ENCODE measurements around the gene DRICH1.
"Not testable (repeated sequence)": the region's sequence is repeated elsewhere in the genome, so short reads cannot be mapped to it uniquely, and the experiment has no call there.

The DRICH1 gene

GRCh38 chr22:23638611-23639010 is 6.5 kb upstream of the DRICH1 start:
- no peaks in the 10 kb centered on the region for H3K4me1 ChIP-seq (ENCODE audit: control insufficient read depth, low read depth, low read length)
- no peaks in the 10 kb centered on the region for H3K36me3 ChIP-seq (ENCODE audit: control insufficient read depth, low read depth, low read length)
- H3K27me3 ChIP-seq (ENCODE audit: control insufficient read depth, insufficient read depth, low read length) = no peaks in the 10 kb centered on the region
- H3K9me3 ChIP-seq (ENCODE audit: control insufficient read depth, low read depth, low read length) = no peaks in the 10 kb centered on the region
- H3K27ac ChIP-seq (ENCODE audit: low read length) = no peak overlapping the region
- no peak overlapping the region for H3K4me3 ChIP-seq (ENCODE audit: low read length)
- no peak overlapping the region for H3K9ac ChIP-seq (ENCODE audit: low read length)

- H3K9me3 ChIP-seq (ENCODE audit: control insufficient read depth, low read depth, low read length) = not testable (repeated sequence)
Observed at GRCh38 chr22:23635291-23635690, 3.2 kb upstream of the DRICH1 start.

GRCh38 chr22:23628056-23628743 is 3.9 kb downstream of the DRICH1 start:
- not testable (repeated sequence) for H3K27me3 ChIP-seq (ENCODE audit: control insufficient read depth, insufficient read depth, low read length); H3K4me3 ChIP-seq (ENCODE audit: low read length); H3K4me1 ChIP-seq (ENCODE audit: control insufficient read depth, low read depth, low read length); H3K27ac ChIP-seq (ENCODE audit: low read length); H3K9ac ChIP-seq (ENCODE audit: low read length); H3K9me3 ChIP-seq (ENCODE audit: control insufficient read depth, low read depth, low read length); H3K36me3 ChIP-seq (ENCODE audit: control insufficient read depth, low read depth, low read length)

More at GRCh38 chr22:23635291-23635690, 3.2 kb upstream of the DRICH1 start:
- not testable (repeated sequence) for H3K27me3 ChIP-seq (ENCODE audit: control insufficient read depth, insufficient read depth, low read length); H3K27ac ChIP-seq (ENCODE audit: low read length); H3K4me1 ChIP-seq (ENCODE audit: control insufficient read depth, low read depth, low read length); H3K9ac ChIP-seq (ENCODE audit: low read length); H3K4me3 ChIP-seq (ENCODE audit: low read length); H3K36me3 ChIP-seq (ENCODE audit: control insufficient read depth, low read depth, low read length)

GRCh38 chr22:23627401-23628055 is 4.6 kb downstream of the DRICH1 start:
- H3K4me3 ChIP-seq (ENCODE audit: low read length); H3K9me3 ChIP-seq (ENCODE audit: control insufficient read depth, low read depth, low read length); H3K36me3 ChIP-seq (ENCODE audit: control insufficient read depth, low read depth, low read length); H3K27ac ChIP-seq (ENCODE audit: low read length); H3K27me3 ChIP-seq (ENCODE audit: control insufficient read depth, insufficient read depth, low read length); H3K9ac ChIP-seq (ENCODE audit: low read length); H3K4me1 ChIP-seq (ENCODE audit: control insufficient read depth, low read depth, low read length): not testable (repeated sequence)

- H3K27ac ChIP-seq (ENCODE audit: low read length) = no peak overlapping the region
- H3K4me3 ChIP-seq (ENCODE audit: low read length) = no peak overlapping the region
- no peaks in the 10 kb centered on the region for H3K9me3 ChIP-seq (ENCODE audit: control insufficient read depth, low read depth, low read length)
- H3K9ac ChIP-seq (ENCODE audit: low read length) = no peak overlapping the region
- H3K27me3 ChIP-seq (ENCODE audit: control insufficient read depth, insufficient read depth, low read length) = no peaks in the 10 kb centered on the region
- no peaks in the 10 kb centered on the region for H3K4me1 ChIP-seq (ENCODE audit: control insufficient read depth, low read depth, low read length)
- no peaks in the 10 kb centered on the region for H3K36me3 ChIP-seq (ENCODE audit: control insufficient read depth, low read depth, low read length)
Observed at GRCh38 chr22:23626286-23626975, 5.7 kb downstream of the DRICH1 start.

DNA sequence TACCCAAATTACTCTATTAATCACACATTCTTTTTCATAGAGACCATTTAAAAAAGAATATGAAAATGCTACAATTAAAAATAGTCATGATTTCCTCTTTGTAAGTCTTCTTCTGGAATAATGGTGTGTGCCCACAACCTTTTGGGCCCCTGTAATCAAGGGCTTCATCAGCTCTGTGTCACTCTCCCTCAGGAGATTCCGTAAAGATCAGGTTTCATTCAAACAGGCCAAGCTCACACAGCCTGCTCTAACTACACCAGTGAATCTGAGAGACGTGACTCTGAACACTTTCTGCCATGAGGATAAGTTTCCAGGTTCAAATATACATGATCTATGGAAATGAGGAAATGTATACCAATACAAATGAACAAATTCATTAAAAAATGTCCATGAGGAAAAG is 9.5 kb downstream of the DRICH1 start:
- Histone ChIP-seq H3K27me3 (ENCODE audit: control insufficient read depth, insufficient read depth, low read length) (no peaks in the 10 kb centered on the region), H3K4me1 (ENCODE audit: control insufficient read depth, low read depth, low read length) (no peaks in the 10 kb centered on the region), H3K9me3 (ENCODE audit: control insufficient read depth, low read depth, low read length) (no peaks in the 10 kb centered on the region)

DNA sequence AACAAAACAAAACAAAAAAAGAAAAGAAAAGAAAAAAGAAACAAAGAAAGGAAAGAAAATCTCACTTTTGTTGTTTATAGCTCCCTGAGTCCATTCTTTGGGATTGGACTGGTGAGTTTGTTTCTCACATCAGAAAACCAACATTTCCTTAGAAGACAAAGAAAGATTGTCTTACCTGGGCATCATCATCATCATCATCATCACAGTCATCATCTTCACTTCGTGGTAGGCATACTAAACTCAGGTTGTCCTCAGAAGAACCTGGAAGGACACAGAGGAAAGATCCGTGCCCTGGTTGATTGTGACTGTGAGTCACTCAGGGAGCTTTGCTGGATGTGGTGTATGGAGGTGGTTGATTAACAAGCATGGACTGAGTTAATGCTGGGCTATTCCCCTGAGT is 10.2 kb downstream of the DRICH1 start:
- not testable (repeated sequence) for H3K9me3 ChIP-seq (ENCODE audit: control insufficient read depth, low read depth, low read length); H3K27me3 ChIP-seq (ENCODE audit: control insufficient read depth, insufficient read depth, low read length); H3K4me3 ChIP-seq (ENCODE audit: low read length); H3K4me1 ChIP-seq (ENCODE audit: control insufficient read depth, low read depth, low read length); H3K9ac ChIP-seq (ENCODE audit: low read length); H3K27ac ChIP-seq (ENCODE audit: low read length); H3K36me3 ChIP-seq (ENCODE audit: control insufficient read depth, low read depth, low read length)

More for the DNA sequence above, 9.5 kb downstream of the DRICH1 start:
- H3K4me3 ChIP-seq (ENCODE audit: low read length) = no peak overlapping the region
- no peaks in the 10 kb centered on the region for H3K36me3 ChIP-seq (ENCODE audit: control insufficient read depth, low read depth, low read length)
- no peak overlapping the region for H3K9ac ChIP-seq (ENCODE audit: low read length)
- no peak overlapping the region for H3K27ac ChIP-seq (ENCODE audit: low read length)

DNA sequence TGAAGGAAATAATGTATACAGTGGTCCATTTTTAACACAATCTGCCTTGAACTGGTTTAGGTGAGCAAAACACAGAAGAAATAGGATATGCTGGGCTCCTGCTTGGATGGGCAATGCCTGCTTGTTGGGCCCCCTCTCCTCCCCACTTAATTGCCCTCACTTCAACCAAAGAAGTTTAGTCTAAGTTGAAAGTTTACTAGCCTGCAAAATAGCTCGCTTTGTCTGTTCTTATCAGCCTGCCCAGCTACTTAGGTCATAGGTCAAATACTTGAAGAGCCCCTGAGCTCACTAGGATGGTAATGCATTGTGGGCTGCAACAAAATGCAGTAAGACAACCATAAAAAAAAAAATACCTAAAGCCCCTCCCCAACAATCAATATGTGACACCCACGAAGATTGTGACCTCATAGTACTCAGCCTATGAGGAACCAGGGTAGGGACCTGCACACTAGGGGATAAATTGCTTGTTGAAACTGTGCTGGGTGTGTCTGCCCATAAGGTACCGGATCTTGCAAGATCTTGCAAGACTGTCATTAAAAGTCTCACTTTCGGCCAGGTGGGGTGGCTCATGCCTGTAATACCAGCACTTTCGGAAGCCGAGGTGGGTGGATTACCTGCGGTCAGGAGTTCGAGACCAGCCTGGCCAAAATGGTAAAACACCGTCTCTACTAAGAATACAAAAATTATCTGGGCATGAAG is 10.9 kb downstream of the DRICH1 start:
- Histone ChIP-seq H3K9ac (ENCODE audit: low read length) (no peak overlapping the region), H3K27ac (ENCODE audit: low read length) (no peak overlapping the region), H3K36me3 (ENCODE audit: control insufficient read depth, low read depth, low read length) (no peaks in the 10 kb centered on the region), H3K9me3 (ENCODE audit: control insufficient read depth, low read depth, low read length) (no peaks in the 10 kb centered on the region), H3K4me3 (ENCODE audit: low read length) (no peak overlapping the region), H3K27me3 (ENCODE audit: control insufficient read depth, insufficient read depth, low read length) (peaks cover 1% of the 10 kb centered on the region), H3K4me1 (ENCODE audit: control insufficient read depth, low read depth, low read length) (no peaks in the 10 kb centered on the region)

DNA sequence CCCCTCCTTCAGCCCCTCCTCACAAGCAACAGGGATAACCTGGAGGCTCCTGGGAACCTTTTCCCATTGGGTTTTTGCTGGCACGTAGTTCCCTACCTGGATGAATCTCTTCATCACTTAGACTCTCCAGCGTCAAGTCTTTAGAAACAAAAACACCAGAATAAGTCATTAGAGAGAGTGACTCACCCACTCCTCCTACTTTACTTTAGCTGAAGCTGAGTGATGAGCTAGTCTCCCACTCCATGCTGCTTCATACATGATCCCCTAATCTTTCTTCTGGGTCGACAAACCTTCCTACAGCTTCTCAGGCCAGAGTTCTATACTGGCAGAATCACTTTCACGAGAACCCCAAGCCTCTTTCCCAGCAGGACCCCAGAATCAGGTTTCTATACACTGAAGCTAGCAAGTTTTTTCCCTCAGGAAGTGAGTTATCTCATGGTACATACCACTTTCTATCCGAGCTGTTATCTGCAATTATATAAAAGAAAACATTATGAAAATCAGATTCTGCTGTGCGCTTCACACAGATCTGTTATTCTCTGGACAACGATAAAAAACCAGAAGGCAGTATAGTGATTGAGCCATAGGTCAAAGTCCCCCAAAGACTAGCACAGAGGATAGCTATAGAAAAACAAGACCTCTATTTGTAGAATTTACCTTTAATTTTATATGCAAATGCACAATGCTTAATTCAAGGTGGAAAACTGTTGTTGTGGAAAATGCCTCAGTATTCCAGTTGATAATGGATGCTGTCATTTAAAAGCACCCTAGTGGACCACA is 18.7 kb downstream of the DRICH1 start:
- Histone ChIP-seq H3K27me3 (ENCODE audit: control insufficient read depth, insufficient read depth, low read length) (peaks cover 5% of the 10 kb centered on the region), H3K4me3 (ENCODE audit: low read length) (no peak overlapping the region), H3K27ac (ENCODE audit: low read length) (no peak overlapping the region)

GRCh38 chr22:23609983-23610781 is 21.9 kb downstream of the DRICH1 start:
- H3K27ac ChIP-seq (ENCODE audit: low read length) = no peak overlapping the region
- H3K4me3 ChIP-seq (ENCODE audit: low read length) = no peak overlapping the region
- no peaks in the 10 kb centered on the region for H3K36me3 ChIP-seq (ENCODE audit: control insufficient read depth, low read depth, low read length)
- H3K9ac ChIP-seq (ENCODE audit: low read length) = no peak overlapping the region
- no peaks in the 10 kb centered on the region for H3K27me3 ChIP-seq (ENCODE audit: control insufficient read depth, insufficient read depth, low read length)
- no peaks in the 10 kb centered on the region for H3K4me1 ChIP-seq (ENCODE audit: control insufficient read depth, low read depth, low read length)
- H3K9me3 ChIP-seq (ENCODE audit: control insufficient read depth, low read depth, low read length) = no peaks in the 10 kb centered on the region

More for the DNA sequence above, 18.7 kb downstream of the DRICH1 start:
- Histone ChIP-seq H3K4me1 (ENCODE audit: control insufficient read depth, low read depth, low read length) (no peaks in the 10 kb centered on the region), H3K36me3 (ENCODE audit: control insufficient read depth, low read depth, low read length) (no peaks in the 10 kb centered on the region), H3K9ac (ENCODE audit: low read length) (no peak overlapping the region), H3K9me3 (ENCODE audit: control insufficient read depth, low read depth, low read length) (no peaks in the 10 kb centered on the region)
